H1 (cell line): ENCODE measurements around the gene RGS14. TPM values are rescaled to one million over a fixed set of nuclear protein-coding genes. Genes with fewer than 3 reads are reported as not detected.

Experiments used
- CTCF ChIA-PET: fragments of 300-600 bp; sonication (Branson Sonifier 250); formaldehyde crosslinking; loops from one replicate; lab custom pipeline; 2021; ENCODE audit not compliant: partially characterized antibody; lab: Charles Lee
- POLR2A ChIA-PET: fragments of 300-600 bp; sonication (Branson Sonifier 250); formaldehyde crosslinking; loops from one replicate; lab custom pipeline; 2021; ENCODE audit warnings: inconsistent platforms; ENCODE audit not compliant: partially characterized antibody; lab: Charles Lee
- DNase-seq, 2 experiments: peaks; one replicate each; pipeline versions ENCODE4 v3.0.0 to v3.0.0-alpha.2; 2010 to 2022; ENCODE audit warnings: low spot score in 2 of 2, low read depth in 1 of 2, mixed read lengths in 1 of 2
- FAIRE-seq: peaks from 2 replicates; lab custom pipeline; 2011; peaks lifted over from hg19 to GRCh38; lab: Jason Lieb, UNC
- H2AFZ ChIP-seq: 2 replicates; pipeline ENCODE4 v1.8.1; 2012; ENCODE audit warnings: low read length, inconsistent platforms
- H2AK5ac ChIP-seq: 2 replicates; pipeline ENCODE4 v1.6.1; 2013; ENCODE audit warnings: low read depth, low read length
- H2BK120ac ChIP-seq: replicated peaks from 2 replicates; pipeline ENCODE3; 2013; ENCODE audit warnings: low read depth, low read length, inconsistent platforms
- H2BK12ac ChIP-seq: 2 replicates; pipeline ENCODE4 v1.6.1; 2013; ENCODE audit warnings: low read depth, low read length
- H2BK15ac ChIP-seq: 2 replicates; pipeline ENCODE4 v1.6.1; 2013; ENCODE audit warnings: low read length
- H2BK20ac ChIP-seq: 2 replicates; pipeline ENCODE4 v1.6.1; 2013; ENCODE audit warnings: low read length
- H2BK5ac ChIP-seq: 2 replicates; pipeline ENCODE4 v1.6.1; 2013; ENCODE audit warnings: low read depth, low read length
- H3K14ac ChIP-seq: 2 replicates; pipeline ENCODE4 v1.6.1; 2013; ENCODE audit warnings: inconsistent platforms; ENCODE audit not compliant: insufficient read length
- H3K18ac ChIP-seq: 2 replicates; pipeline ENCODE4 v1.6.1; 2013; ENCODE audit warnings: low read length; ENCODE audit errors: extremely low read depth
- H3K23ac ChIP-seq: 2 replicates; pipeline ENCODE4 v1.6.1; 2013; ENCODE audit warnings: inconsistent platforms; ENCODE audit not compliant: insufficient read length
- H3K23me2 ChIP-seq: 2 replicates; pipeline ENCODE4 v1.6.1; 2013; ENCODE audit warnings: low read depth, low read length
- H3K27ac ChIP-seq: 2 replicates; pipeline ENCODE4 v1.6.1; 2011; ENCODE audit warnings: low read depth, low read length, inconsistent platforms
- H3K27me3 ChIP-seq, 4 experiments: replicated peaks in 1 of 4; 1 replicate in 1 of 4; 2 replicates in 3 of 4; pipeline versions ENCODE4 v1.6.1 to v1.8.1; 2011 to 2013; ENCODE audit warnings: low read length in 3 of 4, mild to moderate bottlenecking in 3 of 4, inconsistent platforms in 2 of 4, mixed read lengths in 2 of 4, moderate library complexity in 1 of 4; ENCODE audit not compliant: control insufficient read depth in 3 of 4, insufficient read depth in 3 of 4; ENCODE audit errors: extremely low read depth in 1 of 4
- H3K36me3 ChIP-seq, 4 experiments: 2 replicates each; pipeline versions ENCODE4 v1.6.1 to v1.8.1; 2011 to 2013; ENCODE audit warnings: mild to moderate bottlenecking in 4 of 4, low read length in 3 of 4, moderate library complexity in 2 of 4, control low read depth in 1 of 4, inconsistent platforms in 1 of 4; ENCODE audit not compliant: insufficient read depth in 4 of 4, control insufficient read depth in 2 of 4
- H3K4ac ChIP-seq: replicated peaks from 2 replicates; pipeline ENCODE3; 2013; ENCODE audit warnings: low read length, low read depth, mixed read lengths, inconsistent platforms; ENCODE audit not compliant: insufficient read length
- H3K4me1 ChIP-seq, 4 experiments: replicated peaks in 1 of 4; 1 replicate in 1 of 4; 2 replicates in 3 of 4; pipeline versions ENCODE4 v1.6.1 to v1.8.1; 2011 to 2013; ENCODE audit warnings: low read length in 3 of 4, inconsistent platforms in 2 of 4, mixed read lengths in 1 of 4; ENCODE audit not compliant: insufficient read depth in 4 of 4, control insufficient read depth in 3 of 4
- H3K4me2 ChIP-seq, 2 experiments: 2 replicates each; pipeline versions ENCODE4 v1.6.1 to v1.8.1; 2011 to 2013; ENCODE audit warnings: low read depth in 2 of 2, low read length in 2 of 2, control low read depth in 1 of 2, inconsistent platforms in 1 of 2, mild to moderate bottlenecking in 1 of 2; ENCODE audit not compliant: insufficient read depth in 1 of 2
- H3K4me3 ChIP-seq, 4 experiments: fragments of 200-600, 300-600 bp in 1 of 4; sonication (generic), shearing (Covaris generic), sonication (Bioruptor Twin) in 1 of 4; 2 replicates each; pipeline versions ENCODE4 v1.5.1 to v1.8.1; 2011 to 2016; ENCODE audit warnings: low read length in 4 of 4, low read depth in 3 of 4, control low read depth in 2 of 4, inconsistent platforms in 2 of 4, mild to moderate bottlenecking in 2 of 4, mixed read lengths in 1 of 4, moderate library complexity in 1 of 4; ENCODE audit not compliant: insufficient read depth in 2 of 4; ENCODE audit errors: extremely low read depth in 1 of 4
- H3K56ac ChIP-seq: replicated peaks from 2 replicates; pipeline ENCODE3; 2013; ENCODE audit warnings: low read depth, mild to moderate bottlenecking, mixed read lengths, low read length, inconsistent platforms; ENCODE audit not compliant: insufficient read length
- H3K79me1 ChIP-seq: 2 replicates; pipeline ENCODE4 v1.6.1; 2013; ENCODE audit warnings: low read depth, low read length, control low read depth
- H3K79me2 ChIP-seq, 2 experiments: 2 replicates each; pipeline versions ENCODE4 v1.6.1 to v1.8.1; 2012 to 2013; ENCODE audit warnings: low read length in 2 of 2, mild to moderate bottlenecking in 2 of 2, inconsistent platforms in 1 of 2; ENCODE audit not compliant: insufficient read depth in 2 of 2, control insufficient read depth in 1 of 2
- H3K9ac ChIP-seq, 4 experiments: replicated peaks in 1 of 4; 1 replicate in 1 of 4; 2 replicates in 3 of 4; pipeline versions ENCODE4 v1.6.1 to v1.8.1; 2011 to 2013; ENCODE audit warnings: low read depth in 3 of 4, low read length in 3 of 4, control low read depth in 2 of 4, mild to moderate bottlenecking in 2 of 4, moderate library complexity in 2 of 4, inconsistent platforms in 1 of 4; ENCODE audit errors: extremely low read depth in 1 of 4
- H3K9me3 ChIP-seq, 2 experiments: 2 replicates each; pipeline versions ENCODE4 v1.6.1 to v1.8.1; 2012 to 2013; ENCODE audit warnings: mild to moderate bottlenecking in 2 of 2, moderate library complexity in 2 of 2, control low read depth in 1 of 2, inconsistent platforms in 1 of 2, low read depth in 1 of 2, low read length in 1 of 2, mixed read lengths in 1 of 2; ENCODE audit not compliant: insufficient read depth in 2 of 2
- H4K20me1 ChIP-seq, 2 experiments: replicated peaks in 1 of 2; 2 replicates each; pipeline versions ENCODE3 to v1.8.1; 2011 to 2013; ENCODE audit warnings: inconsistent platforms in 2 of 2, low read length in 2 of 2, mild to moderate bottlenecking in 1 of 2; ENCODE audit not compliant: insufficient read depth in 2 of 2, control insufficient read depth in 1 of 2
- H4K5ac ChIP-seq: 2 replicates; pipeline ENCODE4 v1.6.1; 2013; ENCODE audit warnings: low read length, low read depth, mixed read lengths, inconsistent platforms; ENCODE audit not compliant: insufficient read length
- H4K8ac ChIP-seq: 2 replicates; pipeline ENCODE4 v1.8.0; 2013; ENCODE audit warnings: mild to moderate bottlenecking, moderate library complexity, low read length, inconsistent platforms; ENCODE audit not compliant: insufficient read depth; ENCODE audit errors: extremely low read depth
- H4K91ac ChIP-seq: replicated peaks from 2 replicates; pipeline ENCODE3; 2013; ENCODE audit warnings: low read length, mixed read lengths, inconsistent platforms; ENCODE audit not compliant: insufficient read length
- HDAC6 ChIP-seq: IDR thresholded peaks from one replicate; pipeline ENCODE4 v1.7.1; 2012; ENCODE audit warnings: low read depth, mild to moderate bottlenecking, inconsistent platforms, low read length, moderate library complexity
- PHF8 ChIP-seq: fragments of 200-600 bp; sonication (generic); conservative IDR thresholded peaks from 2 replicates; pipeline ENCODE4 v1.7.1; 2012; ENCODE audit warnings: low read depth, mild to moderate bottlenecking, inconsistent platforms, low read length, moderate library complexity
- RAD21 ChIP-seq, 2 experiments: IDR thresholded peaks in 1 of 2; conservative IDR thresholded peaks in 1 of 2; 2 replicates each; pipeline ENCODE4 v1.6.1; 2011; ENCODE audit warnings: low read depth in 2 of 2, low read length in 2 of 2, improper control_type of control experiment in 1 of 2, inconsistent platforms in 1 of 2, mild to moderate bottlenecking in 1 of 2, moderate library complexity in 1 of 2
- SAP30 ChIP-seq: fragments of 300-600 bp; sonication (generic); IDR thresholded peaks from 2 replicates; pipeline ENCODE4 v1.7.1; 2012; ENCODE audit warnings: low read length, moderate library complexity, mild to moderate bottlenecking, inconsistent platforms; ENCODE audit not compliant: insufficient read depth, insufficient replicate concordance
- TBP ChIP-seq: IDR thresholded peaks from 2 replicates; pipeline ENCODE4 v1.6.1; 2011; ENCODE audit warnings: low read depth, low read length, improper control_type of control experiment
- WGBS, 2 experiments: shearing (Covaris generic) in 1 of 2; methylation state at CpG; one replicate each; pipeline versions ENCODE4 v1.1.6 to v1.1.7; 2013 to 2015; ENCODE audit warnings: low lambda C conversion rate in 2 of 2, mixed read lengths in 2 of 2, inconsistent platforms in 1 of 2, low coverage in 1 of 2, missing lambda C conversion rate in 1 of 2; ENCODE audit not compliant: insufficient replicate concordance in 2 of 2, insufficient coverage in 1 of 2, insufficient read length in 1 of 2; ENCODE audit errors: extremely low coverage in 1 of 2, missing lambda C conversion rate in 1 of 2; 5-methylcytosine and 5-hydroxymethylcytosine counted together
- polyA plus RNA-seq, 7 experiments: library from polyadenylated mRNA; depleted of rRNA in 3 of 7; stranded (reverse) in 5 of 7; unstranded in 2 of 7; fragments of >200 nt in 5 of 7; fragments of 200-250 nt in 2 of 7; gene quantifications; 1 replicate in 5 of 7; 2 replicates in 1 of 7; 4 replicates in 1 of 7; pipeline versions ENCODE4 v1.2.1 to v1.2.3, GENCODE V29; 2011 to 2013; ENCODE audit warnings: missing spikeins in 2 of 7, mixed read lengths in 2 of 7
- total RNA-seq: library from RNA; stranded (reverse); fragmentation: NEBNext Ultra II Directional; extraction: Animal tissue kit (Norgen Biotek cat#: 25700); gene quantifications from 2 replicates; pipeline ENCODE4 v1.2.1, GENCODE V29; 2021

Gene RGS14
- total and polyA plus RNA-seq, 2 of the 8 experiments (the other 6 are each of a cell fraction or from before 2014, with no cell fraction given), result 24.4 to 46.1 TPM

DNA sequence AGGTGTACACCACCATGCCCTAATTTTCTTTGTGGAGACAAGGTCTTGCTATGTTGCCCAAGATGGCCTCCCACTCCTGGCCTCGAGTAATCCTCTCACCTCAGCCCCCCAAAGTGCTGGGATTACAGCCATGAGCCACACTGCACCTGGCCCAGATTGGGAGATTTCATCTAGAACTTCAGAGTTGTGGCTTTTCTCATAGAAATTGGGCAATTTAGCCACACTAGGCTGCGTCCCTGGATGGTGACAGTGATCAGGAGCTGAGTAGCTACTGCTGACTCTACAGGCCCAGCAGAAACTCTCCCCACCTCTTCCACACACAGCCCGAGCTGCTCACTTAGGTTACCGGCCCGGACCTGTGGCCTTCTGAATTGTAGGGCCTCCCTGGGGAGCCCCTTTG, 35.0 kb downstream of the RGS14 start:
- no peak overlapping the region for H3K4ac ChIP-seq
- peaks cover 0 to 3% (median 0%) of the 10 kb centered on the region in 4 experiments; a peak in 4 of 7 replicates for H3K4me1 ChIP-seq
- no peak overlapping the region for H3K14ac ChIP-seq
- no peak overlapping the region for H3K27ac ChIP-seq
- FAIRE-seq (no peak), DNase-seq (no peak)
- H4K8ac ChIP-seq, result no peak overlapping the region
- no peak overlapping the region for H3K23ac ChIP-seq
- H3K79me2 ChIP-seq, result no peaks in the 10 kb centered on the region
- H2BK15ac ChIP-seq, result no peak overlapping the region
- H3K36me3 ChIP-seq, result no peaks in the 10 kb centered on the region
- CTCF ChIA-PET, result interaction anchor here (0.8 to 18.7 kb wide), 8 partner anchors 10 to 54 kb away, joined by 3 to 430 read pairs (median 22); partner anchors contain the start of genes PFN3, PRR7 and SLC34A1
- TF ChIP-seq SAP30, result no peak
- no peak for TF ChIP-seq TBP
- TF ChIP-seq HDAC6, result no peak
- TF ChIP-seq PHF8, result no peak
- no peak for TF ChIP-seq RAD21 (IDR thresholded peaks at IDR 0.05 in 1 of 2, conservative IDR thresholded peaks at IDR 0.05 in 1 of 2; ENCODE audit: low read depth in 2 of 2, low read length in 2 of 2)
- no peak overlapping the region for H3K18ac ChIP-seq
- H2BK5ac ChIP-seq, result no peak overlapping the region
- no peak overlapping the region for H3K56ac ChIP-seq
- H3K9ac ChIP-seq, result no peak overlapping the region
- peaks cover 0 to 17% (median 10%) of the 10 kb centered on the region in 4 experiments; a peak in 6 of 7 replicates for H3K27me3 ChIP-seq
- no peak overlapping the region for H4K5ac ChIP-seq
- 0 out of 2 replicates have a peak overlapping the region, but pooled peaks have one; percentile 31 for H2BK12ac ChIP-seq
- H2BK120ac ChIP-seq, result no peak overlapping the region
- no peak overlapping the region for H3K4me3 ChIP-seq
- H2BK20ac ChIP-seq, result no peak overlapping the region
- no peak overlapping the region for H4K91ac ChIP-seq
- no peaks in the 10 kb centered on the region for H3K79me1 ChIP-seq
- POLR2A ChIA-PET, result interaction anchor here (1.0 to 4.2 kb wide), 6 partner anchors 10 to 105 kb away, joined by 4 to 16 read pairs (median 4); partner anchors contain the start of genes PDLIM7 and PRR7
- 85% methylated on average over 5 of the region's 5 CpGs; no CpG with 5 or more reads in 1 of the 2 experiments for WGBS, 2 experiments
- H3K4me2 ChIP-seq, result no peak overlapping the region
- H3K23me2 ChIP-seq, result no peaks in the 10 kb centered on the region
- H3K9me3 ChIP-seq, result no peaks in the 10 kb centered on the region
- no peak overlapping the region for H2AFZ ChIP-seq
- H4K20me1 ChIP-seq, result no peaks in the 10 kb centered on the region
- no peak overlapping the region for H2AK5ac ChIP-seq
